Endothelial cell of umbilical vein (primary cell): ENCODE measurements around the gene SMC5. TPM values are rescaled to one million over a fixed set of nuclear protein-coding genes. Genes with fewer than 3 reads are reported as not detected.

Experiments used
- BruUV-seq: library from RNA; stranded (reverse); fragments of 400-500 nt; replicated peaks from 2 replicates; lab custom pipeline; 2021; lab: Mats Ljungman, UMichigan
- CTCF ChIA-PET: fragments of 300-600, 350-600 bp; sonication (Branson Sonifier 250); formaldehyde crosslinking; loops from one replicate; lab custom pipeline; 2021; ENCODE audit warnings: antibody characterized with exemption, inconsistent platforms; lab: Charles Lee
- POLR2A ChIA-PET: fragments of 300-600, 350-600 bp; sonication (Branson Sonifier 250); formaldehyde crosslinking; loops from one replicate; lab custom pipeline; 2021; ENCODE audit warnings: antibody characterized with exemption, inconsistent platforms; lab: Charles Lee
- DNase-seq: peaks from one replicate; pipeline ENCODE4 v3.0.0-alpha.2; 2011; ENCODE audit warnings: low read depth, low spot score
- FAIRE-seq: peaks from 2 replicates; lab custom pipeline; 2011; peaks lifted over from hg19 to GRCh38; lab: Jason Lieb, UNC
- H2AFZ ChIP-seq: 2 replicates; pipeline ENCODE4 v1.6.0; 2012; ENCODE audit warnings: low read depth, low read length, control low read depth, inconsistent platforms
- H3K27ac ChIP-seq: 2 replicates; pipeline ENCODE4 v1.5.1; 2011; ENCODE audit warnings: low read depth, mild to moderate bottlenecking, control low read depth, low read length, moderate library complexity; ENCODE audit not compliant: insufficient read depth
- H3K27me3 ChIP-seq, 2 experiments: 2 replicates each; pipeline versions ENCODE4 v1.6.0 to v1.6.1; 2011; ENCODE audit warnings: low read length in 2 of 2, mixed read lengths in 1 of 2; ENCODE audit not compliant: control insufficient read depth in 2 of 2, insufficient read depth in 2 of 2
- H3K36me3 ChIP-seq, 2 experiments: 2 replicates in 1 of 2; 3 replicates in 1 of 2; pipeline ENCODE4 v1.5.1; 2011; ENCODE audit warnings: low read length in 2 of 2, mild to moderate bottlenecking in 1 of 2, moderate library complexity in 1 of 2; ENCODE audit not compliant: control insufficient read depth in 2 of 2, insufficient read depth in 2 of 2; ENCODE audit errors: extremely low read depth in 1 of 2
- H3K4me1 ChIP-seq: 3 replicates; pipeline ENCODE4 v1.5.1; 2011; ENCODE audit warnings: mild to moderate bottlenecking, low read length; ENCODE audit not compliant: control insufficient read depth, insufficient read depth; ENCODE audit errors: extremely low read depth
- H3K4me2 ChIP-seq: 2 replicates; pipeline ENCODE4 v1.6.1; 2011; ENCODE audit warnings: low read length, control low read depth, mixed read lengths; ENCODE audit not compliant: insufficient read depth
- H3K4me3 ChIP-seq, 3 experiments: fragments of 200-600 bp in 1 of 3; sonication (generic), shearing (Covaris generic) in 1 of 3; replicated peaks in 1 of 3; 2 replicates each; pipeline ENCODE4 v1.5.1; 2011 to 2016; ENCODE audit warnings: control low read depth in 3 of 3, low read length in 3 of 3, mild to moderate bottlenecking in 2 of 3, inconsistent platforms in 1 of 3, low read depth in 1 of 3, moderate library complexity in 1 of 3; ENCODE audit not compliant: insufficient read depth in 1 of 3
- H3K79me2 ChIP-seq: 2 replicates; pipeline ENCODE4 v1.6.0; 2012; ENCODE audit warnings: low read length, inconsistent platforms; ENCODE audit not compliant: control insufficient read depth, insufficient read depth
- H3K9ac ChIP-seq: replicated peaks from 2 replicates; pipeline ENCODE3; 2011; ENCODE audit warnings: low read length, control low read depth; ENCODE audit not compliant: insufficient read depth; ENCODE audit errors: extremely low read depth
- H3K9me1 ChIP-seq: replicated peaks from 3 replicates; pipeline ENCODE4 v1.6.0; 2011; ENCODE audit warnings: mild to moderate bottlenecking, low read length; ENCODE audit not compliant: control insufficient read depth, insufficient read depth; ENCODE audit errors: extremely low read depth
- H3K9me3 ChIP-seq: replicated peaks from 2 replicates; pipeline ENCODE4 v1.5.1; 2012; ENCODE audit warnings: low read length, inconsistent platforms; ENCODE audit not compliant: control insufficient read depth, insufficient read depth
- H4K20me1 ChIP-seq: replicated peaks from 2 replicates; pipeline ENCODE3; 2011; ENCODE audit warnings: mild to moderate bottlenecking, low read length; ENCODE audit not compliant: control insufficient read depth, insufficient read depth; ENCODE audit errors: extremely low read depth
- EZH2 ChIP-seq: IDR thresholded peaks from 2 replicates; pipeline ENCODE4 v1.6.1; 2012; ENCODE audit warnings: borderline replicate concordance, low read depth, mild to moderate bottlenecking, moderate library complexity, low read length, inconsistent platforms; ENCODE audit not compliant: severe bottlenecking
- FOS ChIP-seq: IDR thresholded peaks from 2 replicates; pipeline ENCODE4 v1.6.1; 2011; ENCODE audit warnings: mild to moderate bottlenecking, low read length, moderate library complexity, borderline replicate concordance; ENCODE audit not compliant: insufficient read depth
- GATA2 ChIP-seq: IDR thresholded peaks from 2 replicates; pipeline ENCODE4 v1.7.0; 2011; ENCODE audit warnings: low read depth, mild to moderate bottlenecking, moderate library complexity, mixed read lengths, low read length; ENCODE audit not compliant: insufficient read length, insufficient read depth
- JUN ChIP-seq: IDR thresholded peaks from 2 replicates; pipeline ENCODE4 v1.6.1; 2011; ENCODE audit warnings: borderline replicate concordance, low read depth; ENCODE audit not compliant: insufficient read length, insufficient read depth
- MAX ChIP-seq: IDR thresholded peaks from 2 replicates; pipeline ENCODE4 v1.6.1; 2011; ENCODE audit not compliant: insufficient read depth, insufficient read length
- MYC ChIP-seq: IDR thresholded peaks from one replicate; pipeline ENCODE4 v1.6.1; 2011; ENCODE audit warnings: mild to moderate bottlenecking, low read depth, low read length
- POLR2A ChIP-seq: IDR thresholded peaks from 2 replicates; pipeline ENCODE4 v1.6.1; 2012; ENCODE audit warnings: low read depth, mild to moderate bottlenecking, control low read depth, low read length
- POLR2AphosphoS5 ChIP-seq: IDR thresholded peaks from 2 replicates; pipeline ENCODE4 v1.6.1; 2012; ENCODE audit warnings: low read depth, mild to moderate bottlenecking, control low read depth, low read length, moderate library complexity; ENCODE audit not compliant: insufficient read depth
- dilution Hi-C: fragments of 300-500 bp; cut with MboI; formaldehyde crosslinking; loops from one replicate; pipeline ENCODE4 v1.15.0; 2019; ENCODE audit warnings: low sequenced_read_pairs; ENCODE audit not compliant: extremely low pct_ligation_motif_present
- intact Hi-C: fragments of 100-400 bp; cut with micrococcal nuclease; formaldehyde crosslinking; loops from one replicate; pipeline ENCODE4 v1.10.0; 2022
- polyA plus RNA-seq, 4 experiments: library from polyadenylated mRNA; depleted of rRNA in 3 of 4; stranded (reverse) in 3 of 4; unstranded in 1 of 4; fragments of >200 nt; gene quantifications; 2 replicates each; pipeline versions ENCODE4 v1.2.1 to v1.2.3, GENCODE V29; 2011 to 2012; ENCODE audit warnings: missing spikeins in 1 of 4
- total RNA-seq: library from RNA; stranded (reverse); gene quantifications from 2 replicates; pipeline ENCODE4 v1.2.3, GENCODE V29; 2021
- TF ChIP-seq, protein P1 (sequence below), 2 donors: IDR thresholded peaks; 1 replicate in 1 of 2; 2 replicates in 1 of 2; pipeline ENCODE4 v1.5.1; 2011; ENCODE audit warnings: low read length in 2 of 2, mild to moderate bottlenecking in 2 of 2, moderate library complexity in 2 of 2, control low read depth in 1 of 2, inconsistent platforms in 1 of 2, low read depth in 1 of 2; ENCODE audit not compliant: insufficient read depth in 1 of 2; ENCODE audit errors: extremely low read depth in 1 of 2

Gene SMC5
- total and polyA plus RNA-seq, 2 donors (not counting 3 experiments of a cell fraction or from before 2014, with no cell fraction given) = 17.1 to 32.8 TPM

- H3K27me3 ChIP-seq = no peaks in the 10 kb centered on the region
- TF ChIP-seq POLR2A (no peak), FOS (no peak), GATA2 (no peak), POLR2AphosphoS5 (no peak)
- no peak overlapping the region for H3K4me3 ChIP-seq
- POLR2A ChIA-PET = interaction anchor here (0.7 kb wide), 1 partner anchor 43 kb away, joined by 7 read pairs; no protein-coding TSS in a partner anchor
- no peak overlapping the region for H3K27ac ChIP-seq
- peak; percentile 28 for DNase-seq
- peaks cover 92% of the 10 kb centered on the region for H3K79me2 ChIP-seq
- H3K9me3 ChIP-seq = no peaks in the 10 kb centered on the region
- H3K4me2 ChIP-seq = no peak overlapping the region
- H3K4me1 ChIP-seq = peaks cover 10% of the 10 kb centered on the region
- no peaks in the 10 kb centered on the region for H3K9me1 ChIP-seq
- no peak overlapping the region for H3K9ac ChIP-seq
- intact Hi-C loops = no loop called here
- H2AFZ ChIP-seq = no peak overlapping the region
- no TSS peak for BruUV-seq
- H4K20me1 ChIP-seq = no peaks in the 10 kb centered on the region
- peak; percentile 52 for FAIRE-seq
- dilution Hi-C loops = no loop called here
- CTCF ChIA-PET = interaction anchor here (1.6 to 2.8 kb wide), 2 partner anchors 9 to 83 kb away, joined by 9 to 11 read pairs; no protein-coding TSS in a partner anchor
- no peaks in the 10 kb centered on the region for H3K36me3 ChIP-seq
Observed at GRCh38 chr9:70402213-70402612, 143.4 kb downstream of the SMC5 start.

GRCh38 chr9:70403166-70403565 is 144.4 kb downstream of the SMC5 start:
- no peak for TF ChIP-seq FOS
- no peak for TF ChIP-seq MYC
- no peak for TF ChIP-seq POLR2AphosphoS5
- no peak for TF ChIP-seq MAX
- TF ChIP-seq EZH2 = no peak
- TF ChIP-seq GATA2 = no peak
- no peak for TF ChIP-seq JUN
- TF ChIP-seq, protein P1, sequence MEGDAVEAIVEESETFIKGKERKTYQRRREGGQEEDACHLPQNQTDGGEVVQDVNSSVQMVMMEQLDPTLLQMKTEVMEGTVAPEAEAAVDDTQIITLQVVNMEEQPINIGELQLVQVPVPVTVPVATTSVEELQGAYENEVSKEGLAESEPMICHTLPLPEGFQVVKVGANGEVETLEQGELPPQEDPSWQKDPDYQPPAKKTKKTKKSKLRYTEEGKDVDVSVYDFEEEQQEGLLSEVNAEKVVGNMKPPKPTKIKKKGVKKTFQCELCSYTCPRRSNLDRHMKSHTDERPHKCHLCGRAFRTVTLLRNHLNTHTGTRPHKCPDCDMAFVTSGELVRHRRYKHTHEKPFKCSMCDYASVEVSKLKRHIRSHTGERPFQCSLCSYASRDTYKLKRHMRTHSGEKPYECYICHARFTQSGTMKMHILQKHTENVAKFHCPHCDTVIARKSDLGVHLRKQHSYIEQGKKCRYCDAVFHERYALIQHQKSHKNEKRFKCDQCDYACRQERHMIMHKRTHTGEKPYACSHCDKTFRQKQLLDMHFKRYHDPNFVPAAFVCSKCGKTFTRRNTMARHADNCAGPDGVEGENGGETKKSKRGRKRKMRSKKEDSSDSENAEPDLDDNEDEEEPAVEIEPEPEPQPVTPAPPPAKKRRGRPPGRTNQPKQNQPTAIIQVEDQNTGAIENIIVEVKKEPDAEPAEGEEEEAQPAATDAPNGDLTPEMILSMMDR (IDR thresholded peaks at IDR 0.05; ENCODE audit: extremely low read depth in 1 of 2, insufficient read depth in 1 of 2, low read depth in 1 of 2, low read length in 2 of 2) = no peak
- TF ChIP-seq POLR2A = no peak
- H3K79me2 ChIP-seq = peaks cover 93% of the 10 kb centered on the region
- POLR2A ChIA-PET = no interaction called here
- DNase-seq = peak; percentile 26
- CTCF ChIA-PET = interaction anchor here (0.8 to 2.8 kb wide), 4 partner anchors 10 to 199 kb away, joined by 3 to 13 read pairs (median 10); no protein-coding TSS in a partner anchor
- H3K9ac ChIP-seq = no peak overlapping the region
- no peaks in the 10 kb centered on the region for H3K9me1 ChIP-seq
- intact Hi-C loops (no loop called here), dilution Hi-C loops (no loop called here)
- H3K27ac ChIP-seq = no peak overlapping the region
- FAIRE-seq = no peak
- no peak overlapping the region for H2AFZ ChIP-seq
- H3K4me1 ChIP-seq = peaks cover 15% of the 10 kb centered on the region
- no TSS peak for BruUV-seq
- H3K9me3 ChIP-seq = no peaks in the 10 kb centered on the region
- H3K4me3 ChIP-seq = no peak overlapping the region
- H3K36me3 ChIP-seq = no peaks in the 10 kb centered on the region
- no peak overlapping the region for H3K4me2 ChIP-seq
- no peaks in the 10 kb centered on the region for H4K20me1 ChIP-seq
- H3K27me3 ChIP-seq = no peaks in the 10 kb centered on the region
